OCI-LY1 (cell line): ENCODE results near the gene FXYD4.

ENCODE experiments used
- CTCF ChIP-seq: fragments of 200-600 bp; sonication (generic), shearing (Covaris generic); IDR thresholded peaks from 2 replicates; pipeline ENCODE4 v1.5.1; 2017; ENCODE audit warnings: mild to moderate bottlenecking, antibody characterized with exemption, low read length, moderate library complexity, mixed read lengths
- EZH2 ChIP-seq: fragments of 200-600 bp; sonication (generic), shearing (Covaris generic); IDR thresholded peaks from 2 replicates; pipeline ENCODE4 v1.8.0; 2017; ENCODE audit warnings: borderline replicate concordance, mixed run types, mild to moderate bottlenecking, antibody characterized with exemption, low read length, moderate library complexity, mixed read lengths

GRCh38 chr10:43391496-43391895 is 20.1 kb downstream of the FXYD4 start:
- TF ChIP-seq CTCF, result no peak
- TF ChIP-seq EZH2, result no peak
